T-helper 2 cell treated with Interferon-gamma antibody and Interleukin-4, amounts not matched to agents 100 ng/mL and 5 ng/mL, for 36 hours (primary cell): ENCODE data around the gene SDF2. TPM values are rescaled to one million over a fixed set of nuclear protein-coding genes. Genes with fewer than 3 reads are reported as not detected.
"Not testable (repeated sequence)": the region's sequence is repeated elsewhere in the genome, so short reads cannot be mapped to it uniquely, and the experiment has no call there.

ENCODE experiments used
- intact Hi-C: fragments of 100-400 bp; cut with micrococcal nuclease; formaldehyde crosslinking; loops from one replicate; pipeline ENCODE4 v1.15.1; 2023
- total RNA-seq: library from RNA; stranded (reverse); gene quantifications from 2 replicates; pipeline ENCODE4 v1.2.3, GENCODE V29; 2022

The SDF2 gene
- total RNA-seq, 1 donor from 2014 or later: 42.4 TPM

- intact Hi-C loops: no loop called here
These were observed 26.2 kb downstream of the SDF2 start for GRCh38 chr17:28635506-28635905.

GRCh38 chr17:28634206-28634865, 27.4 kb downstream of the SDF2 start:
- intact Hi-C loops: no loop called here

GRCh38 chr17:28626818-28627217, 34.9 kb downstream of the SDF2 start:
- intact Hi-C loops: no loop called here

- intact Hi-C loops: no loop called here
These were observed 37.6 kb downstream of the SDF2 start for GRCh38 chr17:28624148-28624547.

GRCh38 chr17:28623696-28624095, 38.0 kb downstream of the SDF2 start:
- intact Hi-C loops: no loop called here

- intact Hi-C loops: no loop called here
These were observed 39.5 kb downstream of the SDF2 start for GRCh38 chr17:28622186-28622585.

GRCh38 chr17:28620010-28620409, 41.7 kb downstream of the SDF2 start:
- intact Hi-C loops: no loop called here

GRCh38 chr17:28618464-28618863, 43.2 kb downstream of the SDF2 start:
- intact Hi-C loops: no loop called here

- intact Hi-C loops: no loop called here
These were observed 45.4 kb downstream of the SDF2 start for GRCh38 chr17:28616281-28616680.

- intact Hi-C loops: no loop called here
These were observed 46.3 kb downstream of the SDF2 start for GRCh38 chr17:28615260-28615940.

- intact Hi-C loops: loop anchor here (2.0 kb wide), 1 partner anchor 119 kb away; no protein-coding TSS in a partner anchor
These were observed 47.8 kb downstream of the SDF2 start, which contains the start of gene RSKR for GRCh38 chr17:28613931-28614381. TSS of gene RSKR (minus strand) at chr17:28614185. CDS start at chr17:28614161, 24 bp downstream.

GRCh38 chr17:28612936-28613872, 48.5 kb downstream of the SDF2 start:
- intact Hi-C loops: loop anchor here (2.0 kb wide), 1 partner anchor 118 kb away; no protein-coding TSS in a partner anchor

GRCh38 chr17:28612531-28612930, 49.2 kb downstream of the SDF2 start:
- intact Hi-C loops: loop anchor here (2.0 kb wide), 1 partner anchor 118 kb away; no protein-coding TSS in a partner anchor

- intact Hi-C loops: no loop called here
These were observed 51.3 kb downstream of the SDF2 start for GRCh38 chr17:28610376-28610775.

GRCh38 chr17:28604031-28604430, 57.7 kb downstream of the SDF2 start:
- intact Hi-C loops: not testable (repeated sequence)

- intact Hi-C loops: no loop called here
These were observed 62.2 kb downstream of the SDF2 start for GRCh38 chr17:28599311-28600184.

- intact Hi-C loops: loop anchor here (1.0 kb wide), 2 partner anchors 22 to 46 kb away; partner anchors contain the start of gene BLTP2
These were observed 62.9 kb downstream of the SDF2 start, which contains the start of gene SPAG5 for GRCh38 chr17:28598799-28599310. TSS of gene SPAG5 (minus strand) at chr17:28599025. CDS start at chr17:28598946, 79 bp downstream.

- intact Hi-C loops: loop anchor here (1.0 kb wide), 2 partner anchors 21 to 47 kb away; partner anchors contain the start of gene BLTP2
These were observed 63.3 kb downstream of the SDF2 start for GRCh38 chr17:28598389-28598788.
